ENCODE data around the gene NF1. TPM values are rescaled to one million over a fixed set of nuclear protein-coding genes. Genes with fewer than 3 reads are reported as not detected.
A peak's percentile ranks its signal among the peaks of the same experiment; 100 is the strongest.
"Not testable (repeated sequence)": the region's sequence is repeated elsewhere in the genome, so short reads cannot be mapped to it uniquely, and the experiment has no call there.

The NF1 gene
- total and polyA plus RNA-seq, 5 donors: 7.2 to 60.8 (median 46.1) TPM

- DNase-seq (no peak), ATAC-seq (no peak)
- Histone ChIP-seq H3K9me3 (ENCODE audit: control insufficient read depth, low read length) (no peaks in the 10 kb centered on the region), H3K4me3 (ENCODE audit: low read length) (no peak overlapping the region), H3K4me1 (ENCODE audit: control insufficient read depth, insufficient read depth, low read length) (no peaks in the 10 kb centered on the region), H3K27ac (ENCODE audit: low read length) (no peak overlapping the region), H3K27me3 (ENCODE audit: control insufficient read depth, insufficient read depth) (no peaks in the 10 kb centered on the region)
- WGBS: 64% methylated on average over 3 of the region's 3 CpGs
- intact Hi-C loops (cut with DNase I): no loop called here
Observed at GRCh38 chr17:31256936-31257335, 162.2 kb downstream of the NF1 start.

GRCh38 chr17:31260151-31260550, 165.4 kb downstream of the NF1 start:
- intact Hi-C loops (cut with DNase I): no loop called here
- no peaks in the 10 kb centered on the region for H3K9me3 ChIP-seq (ENCODE audit: control insufficient read depth, low read length)
- H3K4me1 ChIP-seq (ENCODE audit: control insufficient read depth, insufficient read depth, low read length): no peaks in the 10 kb centered on the region
- DNase-seq: no peak
- no peak for ATAC-seq
- H3K27me3 ChIP-seq (ENCODE audit: control insufficient read depth, insufficient read depth): no peaks in the 10 kb centered on the region
- H3K4me3 ChIP-seq (ENCODE audit: low read length): no peak overlapping the region
- WGBS: 95% methylated on average over 3 of the region's 3 CpGs
- H3K27ac ChIP-seq (ENCODE audit: low read length): no peak overlapping the region

DNA sequence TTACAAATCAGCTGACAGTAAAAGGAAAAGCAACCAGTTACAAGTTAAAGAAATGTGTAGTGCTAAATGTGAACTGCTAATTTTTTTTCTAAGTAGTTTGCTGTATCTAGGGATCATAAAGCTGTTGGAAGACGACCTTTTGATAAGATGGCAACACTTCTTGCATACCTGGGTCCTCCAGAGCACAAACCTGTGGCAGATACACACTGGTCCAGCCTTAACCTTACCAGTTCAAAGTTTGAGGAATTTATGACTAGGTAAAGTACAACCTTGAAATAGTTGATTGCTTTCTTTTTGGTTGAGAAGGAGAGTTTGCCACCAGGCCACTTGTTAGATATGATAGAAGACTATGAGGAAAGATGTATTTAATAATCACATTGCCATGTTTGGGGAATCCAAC, 166.8 kb downstream of the NF1 start:
- 57% methylated on average over 1 of the region's 1 CpG for WGBS
- H3K4me1 ChIP-seq (ENCODE audit: control insufficient read depth, insufficient read depth, low read length): no peaks in the 10 kb centered on the region
- no peaks in the 10 kb centered on the region for H3K9me3 ChIP-seq (ENCODE audit: control insufficient read depth, low read length)
- no peak overlapping the region for H3K4me3 ChIP-seq (ENCODE audit: low read length)
- intact Hi-C loops (cut with DNase I): no loop called here
- ATAC-seq: no peak
- DNase-seq: no peak
- H3K27ac ChIP-seq (ENCODE audit: low read length): no peak overlapping the region
- H3K27me3 ChIP-seq (ENCODE audit: control insufficient read depth, insufficient read depth): no peaks in the 10 kb centered on the region

GRCh38 chr17:31262923-31263322, 168.1 kb downstream of the NF1 start:
- H3K27me3 ChIP-seq (ENCODE audit: control insufficient read depth, insufficient read depth); H3K27ac ChIP-seq (ENCODE audit: low read length); H3K4me1 ChIP-seq (ENCODE audit: control insufficient read depth, insufficient read depth, low read length); DNase-seq; ATAC-seq; H3K4me3 ChIP-seq (ENCODE audit: low read length); intact Hi-C loops (cut with DNase I); H3K9me3 ChIP-seq (ENCODE audit: control insufficient read depth, low read length): not testable (repeated sequence)
- WGBS: 98% methylated on average over 1 of the region's 1 CpG

DNA sequence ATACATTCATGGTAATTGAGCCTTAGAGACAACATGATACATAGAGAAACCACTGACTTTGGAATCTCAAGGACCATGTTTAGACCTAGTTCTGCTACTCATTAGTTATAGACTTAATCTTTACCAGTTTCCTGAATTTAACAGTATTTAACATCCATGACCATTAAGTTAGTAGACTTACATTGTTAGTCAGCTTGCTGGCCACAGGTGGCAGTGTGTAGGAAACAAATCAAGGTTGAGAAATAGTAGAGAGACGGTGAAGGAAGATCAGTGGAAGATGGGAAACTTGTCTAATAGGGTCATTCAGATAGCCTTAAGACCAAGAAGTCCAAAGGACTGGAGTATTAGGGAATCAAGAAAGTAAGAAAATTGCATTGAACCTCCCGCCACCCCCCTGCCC, 171.3 kb downstream of the NF1 start:
- ATAC-seq (no peak), DNase-seq (no peak)
- Histone ChIP-seq H3K27ac (ENCODE audit: low read length) (no peak overlapping the region), H3K9me3 (ENCODE audit: control insufficient read depth, low read length) (no peaks in the 10 kb centered on the region), H3K4me1 (ENCODE audit: control insufficient read depth, insufficient read depth, low read length) (peaks cover 4% of the 10 kb centered on the region), H3K27me3 (ENCODE audit: control insufficient read depth, insufficient read depth) (no peaks in the 10 kb centered on the region), H3K4me3 (ENCODE audit: low read length) (no peak overlapping the region)
- intact Hi-C loops (cut with DNase I): no loop called here
- 94% methylated on average over 2 of the region's 2 CpGs for WGBS

DNA sequence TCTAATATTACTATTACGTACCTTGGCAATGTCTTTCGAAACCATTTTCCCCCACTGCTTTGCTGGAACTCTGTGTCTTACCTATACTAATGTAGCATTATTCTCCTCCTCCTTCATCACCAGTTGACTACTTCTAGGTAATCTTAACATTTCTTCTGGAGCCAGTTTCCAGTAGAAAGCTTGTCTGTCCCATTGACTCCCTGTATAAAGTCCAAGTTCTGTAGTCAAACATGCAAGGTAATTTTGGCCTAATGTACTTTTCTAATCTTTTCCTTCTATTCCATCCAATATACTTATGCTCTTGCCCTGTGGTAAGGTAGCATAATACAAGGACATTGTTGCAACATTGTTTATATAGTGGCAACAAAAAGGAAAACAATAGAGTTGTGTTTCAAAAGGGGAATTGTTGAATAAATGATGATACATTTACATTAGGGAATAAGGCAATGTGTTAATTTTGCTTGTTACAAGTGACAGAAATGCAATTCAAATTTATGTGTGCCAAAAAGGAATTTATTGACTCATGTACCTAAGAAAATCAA, 174.3 kb downstream of the NF1 start:
- ATAC-seq: no peak
- H3K9me3 ChIP-seq (ENCODE audit: control insufficient read depth, low read length): no peaks in the 10 kb centered on the region
- WGBS: 94% methylated on average over 2 of the region's 2 CpGs

DNA sequence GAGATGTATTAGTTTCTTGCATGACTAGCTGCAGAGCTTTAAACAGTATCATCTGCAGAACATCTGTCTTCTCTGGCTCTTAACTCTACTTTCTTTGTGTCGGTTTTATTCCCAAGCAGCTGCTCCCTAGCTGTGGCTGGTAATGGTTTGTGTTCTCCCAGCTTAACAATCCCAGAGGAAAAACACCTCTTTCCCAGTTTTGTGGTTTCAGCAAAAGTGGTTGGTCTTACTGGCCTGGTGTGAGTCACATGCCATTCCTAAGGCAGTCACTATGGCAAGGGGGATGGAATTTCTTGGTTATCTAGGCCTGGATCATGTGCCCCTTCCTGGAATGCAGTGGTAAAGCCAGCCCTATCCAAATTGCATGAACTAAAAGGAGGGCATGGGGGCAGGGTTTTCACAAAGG, 174.8 kb downstream of the NF1 start:
- H3K4me3 ChIP-seq (ENCODE audit: low read length): no peak overlapping the region
- DNase-seq (no peak), ATAC-seq (peak; percentile 73 to 85)
- peaks cover 4% of the 10 kb centered on the region for H3K4me1 ChIP-seq (ENCODE audit: control insufficient read depth, insufficient read depth, low read length)
- intact Hi-C loops (cut with DNase I): no loop called here
- WGBS: 38% methylated on average over 1 of the region's 1 CpG
- H3K27me3 ChIP-seq (ENCODE audit: control insufficient read depth, insufficient read depth): no peaks in the 10 kb centered on the region
- no peaks in the 10 kb centered on the region for H3K9me3 ChIP-seq (ENCODE audit: control insufficient read depth, low read length)
- peak overlapping the region; percentile 32 for H3K27ac ChIP-seq (ENCODE audit: low read length)

More for the DNA sequence above, 174.3 kb downstream of the NF1 start:
- H3K27me3 ChIP-seq (ENCODE audit: control insufficient read depth, insufficient read depth): no peaks in the 10 kb centered on the region
- no peak for DNase-seq
- no peak overlapping the region for H3K27ac ChIP-seq (ENCODE audit: low read length)
- no peak overlapping the region for H3K4me3 ChIP-seq (ENCODE audit: low read length)
- H3K4me1 ChIP-seq (ENCODE audit: control insufficient read depth, insufficient read depth, low read length): peaks cover 4% of the 10 kb centered on the region
- intact Hi-C loops (cut with DNase I): no loop called here

GRCh38 chr17:31272236-31272635, 177.5 kb downstream of the NF1 start:
- Histone ChIP-seq H3K27ac (ENCODE audit: low read length) (no peak overlapping the region), H3K4me1 (ENCODE audit: control insufficient read depth, insufficient read depth, low read length) (peaks cover 4% of the 10 kb centered on the region), H3K4me3 (ENCODE audit: low read length) (no peak overlapping the region), H3K27me3 (ENCODE audit: control insufficient read depth, insufficient read depth) (no peaks in the 10 kb centered on the region), H3K9me3 (ENCODE audit: control insufficient read depth, low read length) (no peaks in the 10 kb centered on the region)
- DNase-seq (no peak), ATAC-seq (no peak)
- WGBS: 100% methylated on average over 1 of the region's 1 CpG
- intact Hi-C loops (cut with DNase I): no loop called here

- Histone ChIP-seq H3K27me3 (ENCODE audit: control insufficient read depth, insufficient read depth) (no peaks in the 10 kb centered on the region), H3K4me1 (ENCODE audit: control insufficient read depth, insufficient read depth, low read length) (peaks cover 4% of the 10 kb centered on the region), H3K9me3 (ENCODE audit: control insufficient read depth, low read length) (no peaks in the 10 kb centered on the region), H3K27ac (ENCODE audit: low read length) (no peak overlapping the region), H3K4me3 (ENCODE audit: low read length) (no peak overlapping the region)
- ATAC-seq (no peak), DNase-seq (no peak)
- intact Hi-C loops (cut with DNase I): no loop called here
Observed at GRCh38 chr17:31272803-31273202, 178.0 kb downstream of the NF1 start.

DNA sequence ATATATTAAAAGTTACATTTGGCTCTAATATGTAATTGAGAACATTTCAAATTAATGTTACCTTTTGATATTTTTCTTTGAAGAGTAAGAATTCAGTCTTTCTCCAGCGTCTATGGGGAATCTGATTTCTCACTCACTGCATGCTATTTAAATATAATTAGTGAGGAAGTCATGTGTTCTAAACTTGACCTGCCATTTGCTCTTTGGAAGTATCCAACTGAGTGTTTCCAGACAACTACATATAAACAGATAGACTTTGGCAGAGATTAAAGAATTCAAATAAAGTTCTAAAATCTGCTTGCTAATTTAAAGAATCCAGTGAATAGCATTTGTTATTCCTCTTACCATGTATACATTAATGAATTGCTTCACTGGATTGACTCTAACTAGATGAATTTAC, 178.7 kb downstream of the NF1 start:
- no peak overlapping the region for H3K4me3 ChIP-seq (ENCODE audit: low read length)
- peaks cover 3% of the 10 kb centered on the region for H3K4me1 ChIP-seq (ENCODE audit: control insufficient read depth, insufficient read depth, low read length)
- no peaks in the 10 kb centered on the region for H3K27me3 ChIP-seq (ENCODE audit: control insufficient read depth, insufficient read depth)
- WGBS: 52% methylated on average over 1 of the region's 1 CpG
- no peaks in the 10 kb centered on the region for H3K9me3 ChIP-seq (ENCODE audit: control insufficient read depth, low read length)
- no peak overlapping the region for H3K27ac ChIP-seq (ENCODE audit: low read length)
- intact Hi-C loops (cut with DNase I): no loop called here
- ATAC-seq (no peak), DNase-seq (no peak)

- no peak for DNase-seq
- Histone ChIP-seq H3K27ac (ENCODE audit: low read length) (no peak overlapping the region), H3K27me3 (ENCODE audit: control insufficient read depth, insufficient read depth) (no peaks in the 10 kb centered on the region), H3K9me3 (ENCODE audit: control insufficient read depth, low read length) (no peaks in the 10 kb centered on the region), H3K4me1 (ENCODE audit: control insufficient read depth, insufficient read depth, low read length) (peaks cover 3% of the 10 kb centered on the region), H3K4me3 (ENCODE audit: low read length) (no peak overlapping the region)
- intact Hi-C loops (cut with DNase I): no loop called here
- 66% methylated on average over 2 of the region's 2 CpGs for WGBS
- peak; percentile 79 to 88 for ATAC-seq
Observed at GRCh38 chr17:31274252-31274651, 179.5 kb downstream of the NF1 start.

DNA sequence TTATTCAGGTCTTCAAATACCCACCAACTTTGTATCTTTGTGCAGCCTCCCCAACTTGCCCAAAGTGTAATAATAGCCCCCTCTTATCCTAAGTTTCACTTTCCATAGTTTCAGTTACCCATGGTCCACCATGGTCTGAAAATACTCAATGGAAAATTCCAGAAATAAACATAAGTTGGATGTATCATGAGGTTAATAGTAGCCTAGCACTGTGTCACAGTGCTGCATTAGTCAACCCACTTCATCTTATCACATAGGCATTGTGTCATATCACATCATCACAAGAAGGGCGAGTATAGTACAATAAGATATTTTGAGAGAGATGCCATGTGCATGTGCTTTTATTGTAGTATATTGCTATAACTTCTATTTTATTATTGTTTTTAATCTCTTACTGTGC, 180.3 kb downstream of the NF1 start:
- Histone ChIP-seq H3K27ac (ENCODE audit: low read length) (no peak overlapping the region), H3K4me3 (ENCODE audit: low read length) (no peak overlapping the region), H3K9me3 (ENCODE audit: control insufficient read depth, low read length) (no peaks in the 10 kb centered on the region), H3K4me1 (ENCODE audit: control insufficient read depth, insufficient read depth, low read length) (no peaks in the 10 kb centered on the region), H3K27me3 (ENCODE audit: control insufficient read depth, insufficient read depth) (no peaks in the 10 kb centered on the region)
- WGBS: 79% methylated on average over 1 of the region's 1 CpG
- ATAC-seq: no peak
- DNase-seq: no peak
- intact Hi-C loops (cut with DNase I): no loop called here

Measured in right cardiac atrium (tissue), 5 donors.